K562 (cell line): ENCODE data around the gene LAMA5. TPM values are rescaled to one million over a fixed set of nuclear protein-coding genes. Genes with fewer than 3 reads are reported as not detected.
A peak's percentile ranks its signal among the peaks of the same experiment; 100 is the strongest.

ENCODE experiments used
- ATF1 ChIP-seq, 2 experiments: fragments of 450-650 bp in 1 of 2; IDR thresholded peaks; 2 replicates each; pipeline ENCODE4 v1.6.1; 2016; ENCODE audit warnings: missing compliant biosample characterization in 1 of 2, missing genetic modification characterization in 1 of 2
- ATF7 ChIP-seq: fragments of 450-650 bp; IDR thresholded peaks from 2 replicates; pipeline ENCODE4 v1.7.1; 2014; ENCODE audit warnings: mild to moderate bottlenecking, moderate library complexity
- BRF1 ChIP-seq: IDR thresholded peaks from 3 replicates; pipeline ENCODE4 v1.6.1; 2011; ENCODE audit warnings: borderline replicate concordance, mild to moderate bottlenecking; ENCODE audit not compliant: insufficient read length; ENCODE audit errors: extremely low read depth
- E2F6 ChIP-seq, 2 experiments: IDR thresholded peaks; 2 replicates each; pipeline ENCODE4 v1.6.1; 2011; ENCODE audit warnings: borderline replicate concordance in 1 of 2, control low read depth in 1 of 2, low read depth in 1 of 2, low read length in 1 of 2, mild to moderate bottlenecking in 1 of 2, mixed read lengths in 1 of 2, moderate library complexity in 1 of 2; ENCODE audit not compliant: insufficient read depth in 1 of 2, insufficient read length in 1 of 2, poor library complexity in 1 of 2, severe bottlenecking in 1 of 2; ENCODE audit errors: extremely low read depth in 1 of 2
- ERF ChIP-seq: fragments of 450-650 bp; formaldehyde crosslinking; IDR thresholded peaks from 2 replicates; pipeline ENCODE4 v1.4.0; 2020; ENCODE audit warnings: mild to moderate bottlenecking, mixed read lengths
- GABPB1 ChIP-seq: sonication (generic); formaldehyde crosslinking; IDR thresholded peaks from 2 replicates; pipeline ENCODE4 v1.8.0; 2022; ENCODE audit warnings: mild to moderate bottlenecking, missing genetic modification reagents
- HDAC1 ChIP-seq, 2 experiments: fragments of 450-650 bp; IDR thresholded peaks; 2 replicates each; pipeline ENCODE4 v1.6.1; 2016 to 2017; ENCODE audit warnings: inconsistent platforms in 1 of 2, mild to moderate bottlenecking in 1 of 2, moderate library complexity in 1 of 2
- JUN ChIP-seq, 2 experiments: sonication (generic) in 1 of 2; formaldehyde crosslinking in 1 of 2; IDR thresholded peaks; 2 replicates each; pipeline versions ENCODE4 v1.6.1 to v1.8.0; 2012 to 2022; ENCODE audit warnings: borderline replicate concordance in 2 of 2, mild to moderate bottlenecking in 2 of 2, improper control_type of control experiment in 1 of 2, low read depth in 1 of 2, low read length in 1 of 2, missing genetic modification reagents in 1 of 2
- MECOM ChIP-seq: fragments of 250-450 bp; sonication (Bioruptor Pico); IDR thresholded peaks from 2 replicates; pipeline ENCODE4 v1.8.0; 2022; ENCODE audit warnings: inconsistent platforms
- MLLT1 ChIP-seq, 2 experiments: fragments of 450-650 bp; IDR thresholded peaks; 2 replicates each; pipeline ENCODE4 v1.6.1; 2016
- MNT ChIP-seq, 2 experiments: fragments of 450-650 bp; conservative IDR thresholded peaks; 2 replicates each; pipeline ENCODE4 v1.6.1; 2017; ENCODE audit warnings: mild to moderate bottlenecking in 2 of 2, moderate library complexity in 2 of 2
- NEUROD1 ChIP-seq: fragments of 150-350 bp; IDR thresholded peaks from 2 replicates; pipeline ENCODE4 v1.6.1; 2014; ENCODE audit warnings: borderline replicate concordance, low read length, low read depth; ENCODE audit not compliant: partially characterized antibody
- PHF8 ChIP-seq: fragments of 200-600 bp; sonication (generic); IDR thresholded peaks from 2 replicates; pipeline ENCODE4 v1.6.1; 2012; ENCODE audit warnings: mixed run types, mild to moderate bottlenecking, inconsistent platforms, low read length, moderate library complexity, borderline replicate concordance
- RB1 ChIP-seq: fragments of 450-650 bp; IDR thresholded peaks from 2 replicates; pipeline ENCODE4 v1.6.1; 2017; ENCODE audit warnings: low read depth, mild to moderate bottlenecking
- RBM34 ChIP-seq: fragments of 200-400 bp; formaldehyde crosslinking; IDR thresholded peaks from 2 replicates; pipeline ENCODE4 v1.6.1; 2018; ENCODE audit warnings: low read length, borderline replicate concordance; ENCODE audit not compliant: insufficient read depth
- RFX5 ChIP-seq: IDR thresholded peaks from 2 replicates; pipeline ENCODE4 v1.6.1; 2011; ENCODE audit warnings: low read depth, mild to moderate bottlenecking, improper control_type of control experiment, low read length
- SP1 ChIP-seq: sonication (generic); formaldehyde crosslinking; IDR thresholded peaks from 2 replicates; pipeline ENCODE4 v1.8.1; 2022; ENCODE audit warnings: mild to moderate bottlenecking, missing genetic modification reagents
- TAF7 ChIP-seq: fragments of 450-650 bp; IDR thresholded peaks from 2 replicates; pipeline ENCODE4 v1.6.1; 2016; ENCODE audit warnings: missing genetic modification characterization, missing compliant biosample characterization
- TRIM24 ChIP-seq, 2 experiments: fragments of 450-650 bp; IDR thresholded peaks; 2 replicates each; pipeline ENCODE4 v1.6.1; 2016
- WHSC1 ChIP-seq: IDR thresholded peaks from one replicate; pipeline ENCODE4 v1.6.1; 2012; ENCODE audit warnings: low read length, control low read depth, inconsistent platforms
- XRCC5 ChIP-seq: fragments of 200-400 bp; formaldehyde crosslinking; IDR thresholded peaks from 2 replicates; pipeline ENCODE4 v1.6.1; 2017; ENCODE audit warnings: low read depth, mild to moderate bottlenecking, low read length
- ZFP36 ChIP-seq: fragments of 150-350 bp; IDR thresholded peaks from 2 replicates; pipeline ENCODE4 v1.6.1; 2018; ENCODE audit warnings: low read length, low read depth; ENCODE audit not compliant: partially characterized antibody
- ZNF507 ChIP-seq: conservative IDR thresholded peaks from 2 replicates; pipeline ENCODE4 v1.6.1; 2017; ENCODE audit warnings: missing genetic modification characterization, missing compliant biosample characterization
- ZNF586 ChIP-seq: fragments of 450-650 bp; formaldehyde crosslinking; conservative IDR thresholded peaks from 2 replicates; pipeline ENCODE4 v1.4.0; 2020; ENCODE audit warnings: mild to moderate bottlenecking, moderate library complexity
- polyA plus RNA-seq, 8 experiments: library from polyadenylated mRNA; depleted of rRNA in 4 of 8; stranded (reverse) in 5 of 8; unstranded in 3 of 8; fragments of >200 nt; fragmentation: Nextera tagmentation in 2 of 8; fragmentation: Illumina TruSeq in 1 of 8; extraction: Ambion mirVana in 2 of 8; extraction: Trizol in 1 of 8; gene quantifications; 2 replicates each; pipeline versions ENCODE4 v1.2.1 to v1.2.3, GENCODE V29; 2011 to 2014; ENCODE audit warnings: inconsistent platforms in 1 of 8, missing spikeins in 1 of 8
- total RNA-seq, 7 experiments: library from RNA; depleted of rRNA in 6 of 7; stranded (reverse); fragments of >200 nt in 6 of 7; fragmentation: Illumina TruSeq in 2 of 7; extraction: Trizol in 2 of 7; gene quantifications; 2 replicates each; pipeline versions ENCODE4 v1.2.1 to v1.2.3, GENCODE V29; 2011 to 2021; ENCODE audit warnings: low replicate concordance in 1 of 7

LAMA5 gene
- total and polyA plus RNA-seq, 9 of the 15 experiments (the other 6 are each of a cell fraction or from before 2014, with no cell fraction given): 0.31 to 101 (median 7.8) TPM

GRCh38 chr20:62301773-62302340 is 65.3 kb downstream of the LAMA5 start (continued):
- no peak for TF ChIP-seq GABPB1 (CRISPR knock-in tag)
- TF ChIP-seq HDAC1 (IDR thresholded peaks at IDR 0.05): peak in 1 of 2 experiments; percentile 7; a peak in 2 of 4 replicates
- TF ChIP-seq PHF8: peak; percentile 0; the same call in 1 of the 2 replicates
- TF ChIP-seq ZNF586 (CRISPR knock-in tag): no peak
- TF ChIP-seq SP1: peak; percentile 67; the same call in 1 of the 2 replicates
- peak; percentile 91 for TF ChIP-seq XRCC5
- TF ChIP-seq E2F6 (IDR thresholded peaks at IDR 0.05; ENCODE audit: borderline replicate concordance in 1 of 2, extremely low read depth in 1 of 2, insufficient read depth in 1 of 2, insufficient read length in 1 of 2, low read depth in 1 of 2, low read length in 1 of 2, poor library complexity in 1 of 2, severe bottlenecking in 1 of 2): peak; percentile 69 to 72
- TF ChIP-seq RFX5: 0 out of 2 replicates have a peak, but pooled peaks have one; percentile 23
- TF ChIP-seq MLLT1 (IDR thresholded peaks at IDR 0.05): peak in 1 of 2 experiments; percentile 91; a peak in 2 of 4 replicates
- TF ChIP-seq ATF1 (CRISPR knock-in tag; IDR thresholded peaks at IDR 0.05): no peak
- TF ChIP-seq ATF1 (tag; IDR thresholded peaks at IDR 0.05): no peak
- TF ChIP-seq TRIM24 (IDR thresholded peaks at IDR 0.05): peak in 1 of 2 experiments; percentile 47; a peak in 3 of 4 replicates
- TF ChIP-seq MNT (conservative IDR thresholded peaks at IDR 0.05): peak; percentile 58 to 64; a peak in 2 of 4 replicates
- TF ChIP-seq WHSC1: no peak
- peak; percentile 96 for TF ChIP-seq RB1
- peak; percentile 46; the same call in 1 of the 2 replicates for TF ChIP-seq JUN (IDR thresholded peaks at IDR 0.05; ENCODE audit: borderline replicate concordance, low read depth, low read length)
- TF ChIP-seq JUN (CRISPR knock-in tag; IDR thresholded peaks at IDR 0.05; ENCODE audit: borderline replicate concordance): no peak
- no peak for TF ChIP-seq ZNF507
- TF ChIP-seq ATF7: peak; percentile 65
- no peak for TF ChIP-seq BRF1
- TF ChIP-seq ZFP36: no peak
- TF ChIP-seq NEUROD1: peak; percentile 49
- no peak for TF ChIP-seq MECOM (CRISPR knock-in tag)
- no peak for TF ChIP-seq TAF7 (tag)
- TF ChIP-seq ERF (CRISPR knock-in tag): 0 out of 2 replicates have a peak, but pooled peaks have one; percentile 32
- no peak for TF ChIP-seq RBM34
